Type B pancreatic cell (in vitro differentiated cells): Measurements from ENCODE around the gene DRD2. TPM values are rescaled to one million over a fixed set of nuclear protein-coding genes. Genes with fewer than 3 reads are reported as not detected.

Experiments used
- DNase-seq: peaks from one replicate; pipeline ENCODE4 v3.0.0; 2021; ENCODE audit warnings: mixed read lengths; ENCODE audit not compliant: unreplicated experiment; ENCODE audit errors: extremely low spot score
- H3K27ac Mint-ChIP-seq: 2 replicates; pipeline ENCODE4 v1.8.0; 2021; ENCODE audit warnings: mild to moderate bottlenecking, mixed read lengths
- H3K27me3 Mint-ChIP-seq: 2 replicates; pipeline ENCODE4 v1.8.0; 2021; ENCODE audit warnings: mixed read lengths
- H3K36me3 Mint-ChIP-seq: 2 replicates; pipeline ENCODE4 v1.8.0; 2021; ENCODE audit warnings: mixed read lengths
- H3K4me1 Mint-ChIP-seq: one replicate; pipeline ENCODE4 v1.8.0; 2021; ENCODE audit warnings: mixed read lengths; ENCODE audit not compliant: unreplicated experiment
- H3K4me3 Mint-ChIP-seq: 2 replicates; pipeline ENCODE4 v1.8.0; 2021; ENCODE audit warnings: mild to moderate bottlenecking, mixed read lengths
- H3K9me3 Mint-ChIP-seq: 2 replicates; pipeline ENCODE4 v1.8.0; 2021; ENCODE audit warnings: mixed read lengths
- CTCF ChIP-seq: fragments of 200-600 bp; sonication (generic); conservative IDR thresholded peaks from 2 replicates; pipeline ENCODE4 v1.5.0; 2021; ENCODE audit warnings: antibody characterized with exemption, mild to moderate bottlenecking
- total RNA-seq: library from RNA; stranded (reverse); gene quantifications from 2 replicates; pipeline ENCODE4 v1.2.1, GENCODE V29; 2021; ENCODE audit warnings: low replicate concordance

The DRD2 gene
- total RNA-seq, 1 donor from 2014 or later = 3.7 TPM

GRCh38 chr11:113373306-113373705 is 101.9 kb downstream of the DRD2 start:
- Mint-ChIP-seq H3K27me3 (peaks cover 3% of the 10 kb centered on the region), H3K27ac (no peak overlapping the region), H3K4me1 (peaks cover 6% of the 10 kb centered on the region), H3K4me3 (no peak overlapping the region), H3K36me3 (peaks cover 20% of the 10 kb centered on the region), H3K9me3 (no peaks in the 10 kb centered on the region)
- TF ChIP-seq CTCF = no peak
- no peak for DNase-seq

GRCh38 chr11:113372309-113372708 is 102.9 kb downstream of the DRD2 start:
- Mint-ChIP-seq H3K36me3 (peaks cover 22% of the 10 kb centered on the region), H3K27me3 (no peaks in the 10 kb centered on the region), H3K4me1 (no peaks in the 10 kb centered on the region), H3K9me3 (no peaks in the 10 kb centered on the region), H3K27ac (no peak overlapping the region), H3K4me3 (no peak overlapping the region)
- peak; percentile 39 for TF ChIP-seq CTCF
- no peak for DNase-seq

GRCh38 chr11:113370634-113371033 is 104.6 kb downstream of the DRD2 start:
- Mint-ChIP-seq H3K4me3 (no peak overlapping the region), H3K9me3 (no peaks in the 10 kb centered on the region), H3K4me1 (no peaks in the 10 kb centered on the region), H3K27ac (no peak overlapping the region), H3K27me3 (no peaks in the 10 kb centered on the region), H3K36me3 (peaks cover 22% of the 10 kb centered on the region)
- no peak for TF ChIP-seq CTCF
- DNase-seq = no peak

DNA sequence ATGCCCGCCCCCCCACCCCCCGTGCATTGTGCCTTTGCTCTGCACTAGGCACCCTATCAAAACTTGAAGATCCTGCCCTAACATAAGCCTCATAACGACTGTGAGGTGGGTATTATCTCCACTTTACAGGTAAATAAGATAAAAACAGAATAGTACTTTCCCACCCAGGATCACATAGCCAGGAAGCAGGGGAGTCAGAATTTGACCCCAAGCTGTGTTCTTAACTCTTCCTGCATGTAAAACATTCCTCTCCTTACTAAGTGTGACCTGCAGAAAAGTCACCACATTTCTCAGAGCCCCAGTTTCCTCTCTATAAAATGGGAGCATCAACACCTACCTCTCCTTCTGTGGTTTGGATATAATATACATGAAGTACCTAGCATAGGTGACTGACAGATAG is 105.8 kb downstream of the DRD2 start:
- Mint-ChIP-seq H3K27me3 (no peaks in the 10 kb centered on the region), H3K27ac (no peak overlapping the region), H3K36me3 (peaks cover 22% of the 10 kb centered on the region), H3K4me1 (no peaks in the 10 kb centered on the region), H3K9me3 (no peaks in the 10 kb centered on the region), H3K4me3 (no peak overlapping the region)
- no peak for TF ChIP-seq CTCF
- no peak for DNase-seq

DNA sequence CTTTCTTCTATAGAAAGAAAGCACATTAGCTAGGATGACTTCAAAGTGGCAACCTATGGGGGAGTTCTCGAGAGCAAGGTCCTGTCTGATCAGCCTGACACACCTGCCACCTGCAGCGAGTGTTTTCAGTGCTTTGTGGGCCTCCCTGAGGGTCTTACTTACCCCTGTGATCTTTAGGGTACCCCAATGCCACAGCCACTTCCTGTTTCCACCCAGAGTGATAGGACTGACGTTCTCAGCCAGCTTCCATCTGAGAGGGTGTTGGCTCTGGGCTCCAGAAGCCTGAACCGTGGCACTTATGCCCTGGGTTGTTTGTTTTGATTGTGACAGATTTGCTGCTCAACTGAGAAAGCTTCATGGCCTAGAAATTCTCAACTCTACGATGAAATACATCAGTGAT is 109.3 kb downstream of the DRD2 start:
- Mint-ChIP-seq H3K36me3 (peaks cover 27% of the 10 kb centered on the region), H3K4me3 (no peak overlapping the region), H3K4me1 (no peaks in the 10 kb centered on the region), H3K27me3 (no peaks in the 10 kb centered on the region), H3K27ac (no peak overlapping the region), H3K9me3 (no peaks in the 10 kb centered on the region)
- no peak for DNase-seq
- TF ChIP-seq CTCF = no peak
